HCT116 (cell line): ENCODE measurements around the gene RNF121. TPM values are rescaled to one million over a fixed set of nuclear protein-coding genes. Genes with fewer than 3 reads are reported as not detected.

ENCODE experiments used
- ATAC-seq: fragments of 200-7000 bp; cut with Tn5 transposase; 2 replicates; pipeline ENCODE4 v1.9.1; 2020; ENCODE audit warnings: mild to moderate bottlenecking, moderate library complexity
- BruUV-seq: library from RNA; stranded (reverse); fragments of 400-500 nt; replicated peaks from 2 replicates; lab custom pipeline; 2021; lab: Mats Ljungman, UMichigan
- CTCF ChIA-PET: fragments of 300-600 bp; sonication (Branson Sonifier 250); formaldehyde crosslinking; loops from one replicate; lab custom pipeline; 2021; ENCODE audit warnings: antibody characterized with exemption; lab: Charles Lee
- POLR2A ChIA-PET: fragments of 300-600, 350-600 bp; sonication (Branson Sonifier 250); formaldehyde crosslinking; loops from one replicate; lab custom pipeline; 2021; ENCODE audit warnings: antibody characterized with exemption; lab: Charles Lee
- RAD21 ChIA-PET, 2 experiments: fragments of 300-600 bp; sonication (Branson Sonifier 250); formaldehyde crosslinking; loops; one replicate each; lab custom pipeline; 2023; ENCODE audit warnings: low total read pairs in 2 of 2; ENCODE audit not compliant: uncharacterized antibody in 2 of 2, unreplicated experiment in 2 of 2, low non-redundant PET in 1 of 2; lab: Charles Lee
- DNase-seq: peaks from one replicate; pipeline ENCODE4 v3.0.0-alpha.2; 2010; ENCODE audit warnings: low read depth, low spot score
- H2AFZ ChIP-seq: fragments of 200-600 bp; shearing (Covaris generic), sonication (generic); 2 replicates; pipeline ENCODE4 v1.6.1; 2017; ENCODE audit warnings: low read depth, mixed run types, mixed read lengths, antibody characterized with exemption, low read length; ENCODE audit not compliant: poor library complexity, severe bottlenecking
- H3K27ac ChIP-seq: 2 replicates; pipeline ENCODE4 v1.5.1; 2012; ENCODE audit warnings: low read depth, low read length
- H3K27me3 ChIP-seq: fragments of 200-600 bp; sonication (generic); 2 replicates; pipeline ENCODE4 v1.6.1; 2016; ENCODE audit warnings: mixed run types, low read length, mixed read lengths; ENCODE audit not compliant: insufficient read depth
- H3K36me3 ChIP-seq, 2 experiments: fragments of 200-500 bp in 1 of 2; fragments of 200-600 bp in 1 of 2; sonication (Bioruptor generic) in 1 of 2; sonication (generic) in 1 of 2; 2 replicates each; pipeline versions ENCODE4 v1.5.1 to v1.6.1; 2014 to 2016; ENCODE audit warnings: low read length in 2 of 2, inconsistent platforms in 1 of 2, mixed read lengths in 1 of 2, mixed run types in 1 of 2; ENCODE audit not compliant: insufficient read depth in 2 of 2, control insufficient read depth in 1 of 2
- H3K4me1 ChIP-seq, 2 experiments: fragments of 200-600 bp in 1 of 2; sonication (generic) in 1 of 2; 2 replicates each; pipeline versions ENCODE4 v1.5.1 to v1.6.1; 2012 to 2017; ENCODE audit warnings: low read length in 2 of 2, inconsistent platforms in 1 of 2, mild to moderate bottlenecking in 1 of 2, mixed read lengths in 1 of 2, mixed run types in 1 of 2, moderate library complexity in 1 of 2; ENCODE audit not compliant: insufficient read depth in 2 of 2, control insufficient read depth in 1 of 2
- H3K4me2 ChIP-seq: fragments of 200-600 bp; sonication (generic); 2 replicates; pipeline ENCODE4 v1.6.1; 2017; ENCODE audit warnings: mixed run types, low read length, mixed read lengths
- H3K4me3 ChIP-seq, 2 experiments: fragments of 200-600 bp in 1 of 2; sonication (generic) in 1 of 2; replicated peaks in 1 of 2; 2 replicates each; pipeline ENCODE4 v1.5.1; 2011 to 2016; ENCODE audit warnings: low read length in 2 of 2, control low read depth in 1 of 2, low read depth in 1 of 2, mild to moderate bottlenecking in 1 of 2, mixed read lengths in 1 of 2, mixed run types in 1 of 2
- H3K79me2 ChIP-seq: fragments of 200-600 bp; sonication (generic); 2 replicates; pipeline ENCODE4 v1.6.1; 2017; ENCODE audit warnings: mild to moderate bottlenecking, mixed run types, low read length, moderate library complexity, mixed read lengths; ENCODE audit not compliant: insufficient read depth
- H3K9ac ChIP-seq: fragments of 200-600 bp; sonication (generic); 2 replicates; pipeline ENCODE4 v1.6.1; 2016; ENCODE audit warnings: low read length, mixed read lengths
- H3K9me2 ChIP-seq: fragments of 200-600 bp; sonication (generic), shearing (Covaris generic); 2 replicates; pipeline ENCODE4 v1.6.1; 2017; ENCODE audit warnings: mixed run types, mild to moderate bottlenecking, moderate library complexity; ENCODE audit not compliant: insufficient read depth
- H3K9me3 ChIP-seq, 2 experiments: fragments of 200-500 bp in 1 of 2; fragments of 200-600 bp in 1 of 2; sonication (Bioruptor generic) in 1 of 2; sonication (generic) in 1 of 2; 2 replicates each; pipeline ENCODE4 v1.6.1; 2014 to 2017; ENCODE audit warnings: low read length in 2 of 2, mixed read lengths in 2 of 2, inconsistent platforms in 1 of 2, low read depth in 1 of 2, mild to moderate bottlenecking in 1 of 2, mixed run types in 1 of 2, moderate library complexity in 1 of 2; ENCODE audit not compliant: control insufficient read depth in 1 of 2, insufficient read depth in 1 of 2
- H4K20me1 ChIP-seq: fragments of 200-600 bp; sonication (generic), shearing (Covaris generic); 2 replicates; pipeline ENCODE4 v1.6.1; 2017; ENCODE audit warnings: mixed run types, mild to moderate bottlenecking, moderate library complexity; ENCODE audit not compliant: insufficient read depth
- CBX3 ChIP-seq: IDR thresholded peaks from 2 replicates; pipeline ENCODE4 v1.6.1; 2012; ENCODE audit warnings: low read depth
- ELF1 ChIP-seq: IDR thresholded peaks from 2 replicates; pipeline ENCODE4 v1.6.1; 2012; ENCODE audit warnings: low read depth, borderline replicate concordance
- MAX ChIP-seq: IDR thresholded peaks from 2 replicates; pipeline ENCODE4 v1.6.1; 2012
- POLR2A ChIP-seq: IDR thresholded peaks from 2 replicates; pipeline ENCODE4 v1.7.0; 2011; ENCODE audit warnings: borderline replicate concordance; ENCODE audit not compliant: insufficient read depth, insufficient read length; ENCODE audit errors: extremely low read depth
- RAD21 ChIP-seq: IDR thresholded peaks from 2 replicates; pipeline ENCODE4 v1.6.1; 2012; ENCODE audit warnings: low read depth, mild to moderate bottlenecking
- REST ChIP-seq: IDR thresholded peaks from 2 replicates; pipeline ENCODE4 v1.6.1; 2012; ENCODE audit warnings: low read depth
- SIN3A ChIP-seq: IDR thresholded peaks from 2 replicates; pipeline ENCODE4 v1.6.1; 2012; ENCODE audit warnings: low read depth
- SP1 ChIP-seq: IDR thresholded peaks from 2 replicates; pipeline ENCODE4 v1.6.1; 2012; ENCODE audit warnings: low read depth
- SRF ChIP-seq: IDR thresholded peaks from 2 replicates; pipeline ENCODE4 v1.6.1; 2012; ENCODE audit warnings: low read depth
- YY1 ChIP-seq: IDR thresholded peaks from 2 replicates; pipeline ENCODE4 v1.6.1; 2011; ENCODE audit warnings: low read length, low read depth, moderate library complexity, mild to moderate bottlenecking; ENCODE audit not compliant: insufficient replicate concordance; ENCODE audit errors: extremely low read depth
- ZBTB33 ChIP-seq: IDR thresholded peaks from 2 replicates; pipeline ENCODE4 v1.6.1; 2011; ENCODE audit warnings: mild to moderate bottlenecking, low read length, moderate library complexity; ENCODE audit not compliant: insufficient replicate concordance; ENCODE audit errors: extremely low read depth
- ZFX ChIP-seq: fragments of 450-650 bp; IDR thresholded peaks from 2 replicates; pipeline ENCODE4 v1.6.1; 2017
- ZNF274 ChIP-seq: fragments of 200-500 bp; sonication (Bioruptor generic); IDR thresholded peaks from 2 replicates; pipeline ENCODE4 v1.6.1; 2014; ENCODE audit warnings: mild to moderate bottlenecking, low read depth, low read length, inconsistent platforms
- intact Hi-C: fragments of 100-400 bp; cut with micrococcal nuclease; formaldehyde crosslinking; loops from 2 replicates; pipeline ENCODE4 v1.10.0; 2022
- total RNA-seq: library from RNA; stranded (reverse); gene quantifications from one replicate; pipeline ENCODE4 v1.2.1, GENCODE V29; 2021; ENCODE audit not compliant: unreplicated experiment

Gene RNF121
- total RNA-seq, 1 experiment from 2014 or later = 24.5 TPM

GRCh38 chr11:71988050-71988449 is 59.2 kb downstream of the RNF121 start:
- ATAC-seq = no peak
- no peak overlapping the region for H3K9ac ChIP-seq
- ChIA-PET POLR2A (no interaction called here), RAD21 (no interaction called here), CTCF (interaction anchor here (1.2 kb wide), 1 partner anchor 11 kb away, joined by 3 read pairs; no protein-coding TSS in a partner anchor)
- H3K4me3 ChIP-seq = no peak overlapping the region
- intact Hi-C loops = no loop called here
- no peaks in the 10 kb centered on the region for H3K4me1 ChIP-seq
- no peaks in the 10 kb centered on the region for H3K9me2 ChIP-seq
- no peak overlapping the region for H3K4me2 ChIP-seq
- TF ChIP-seq ZNF274 (no peak), POLR2A (no peak), ZFX (no peak), RAD21 (no peak), MAX (no peak)
- no peaks in the 10 kb centered on the region; the same call in 1 of the 2 replicates for H3K79me2 ChIP-seq
- H3K36me3 ChIP-seq = peaks cover 0 to 5% of the 10 kb centered on the region in 2 experiments; a peak in 1 of 4 replicates
- no peak for DNase-seq
- no TSS peak for BruUV-seq
- H3K9me3 ChIP-seq = no peaks in the 10 kb centered on the region
- no peak overlapping the region for H2AFZ ChIP-seq
- H4K20me1 ChIP-seq = no peaks in the 10 kb centered on the region
- H3K27me3 ChIP-seq = no peaks in the 10 kb centered on the region
- H3K27ac ChIP-seq = no peak overlapping the region

- H3K27ac ChIP-seq = no peak overlapping the region
- no peaks in the 10 kb centered on the region for H3K9me2 ChIP-seq
- H3K4me3 ChIP-seq = no peak overlapping the region
- H2AFZ ChIP-seq = no peak overlapping the region
- ATAC-seq (no peak), DNase-seq (no peak)
- no peaks in the 10 kb centered on the region for H3K4me1 ChIP-seq
- intact Hi-C loops = no loop called here
- TF ChIP-seq ZBTB33 (no peak), CBX3 (no peak), SP1 (no peak), ELF1 (no peak), YY1 (no peak), REST (no peak), SIN3A (no peak), SRF (no peak)
- H3K4me2 ChIP-seq = no peak overlapping the region
- no peaks in the 10 kb centered on the region; the same call in 1 of the 2 replicates for H3K79me2 ChIP-seq
- CTCF ChIA-PET = no interaction called here
- no peaks in the 10 kb centered on the region for H3K27me3 ChIP-seq
- H3K9ac ChIP-seq = no peak overlapping the region
- H3K36me3 ChIP-seq = peaks cover 0 to 8% of the 10 kb centered on the region in 2 experiments; a peak in 1 of 4 replicates
- POLR2A ChIA-PET = no interaction called here
- RAD21 ChIA-PET = no interaction called here
- no peaks in the 10 kb centered on the region for H3K9me3 ChIP-seq
- BruUV-seq = no TSS peak
- H4K20me1 ChIP-seq = no peaks in the 10 kb centered on the region
Measured at GRCh38 chr11:71990701-71991100, 61.9 kb downstream of the RNF121 start.
